GM21447 (cell line): ENCODE results near the gene SERPINH1.

Source experiments
- ATAC-seq: cut with Tn5 transposase; IDR thresholded peaks from one replicate; pipeline ENCODE4 v1.9.1; 2021; ENCODE audit not compliant: unreplicated experiment

The SERPINH1 gene

DNA sequence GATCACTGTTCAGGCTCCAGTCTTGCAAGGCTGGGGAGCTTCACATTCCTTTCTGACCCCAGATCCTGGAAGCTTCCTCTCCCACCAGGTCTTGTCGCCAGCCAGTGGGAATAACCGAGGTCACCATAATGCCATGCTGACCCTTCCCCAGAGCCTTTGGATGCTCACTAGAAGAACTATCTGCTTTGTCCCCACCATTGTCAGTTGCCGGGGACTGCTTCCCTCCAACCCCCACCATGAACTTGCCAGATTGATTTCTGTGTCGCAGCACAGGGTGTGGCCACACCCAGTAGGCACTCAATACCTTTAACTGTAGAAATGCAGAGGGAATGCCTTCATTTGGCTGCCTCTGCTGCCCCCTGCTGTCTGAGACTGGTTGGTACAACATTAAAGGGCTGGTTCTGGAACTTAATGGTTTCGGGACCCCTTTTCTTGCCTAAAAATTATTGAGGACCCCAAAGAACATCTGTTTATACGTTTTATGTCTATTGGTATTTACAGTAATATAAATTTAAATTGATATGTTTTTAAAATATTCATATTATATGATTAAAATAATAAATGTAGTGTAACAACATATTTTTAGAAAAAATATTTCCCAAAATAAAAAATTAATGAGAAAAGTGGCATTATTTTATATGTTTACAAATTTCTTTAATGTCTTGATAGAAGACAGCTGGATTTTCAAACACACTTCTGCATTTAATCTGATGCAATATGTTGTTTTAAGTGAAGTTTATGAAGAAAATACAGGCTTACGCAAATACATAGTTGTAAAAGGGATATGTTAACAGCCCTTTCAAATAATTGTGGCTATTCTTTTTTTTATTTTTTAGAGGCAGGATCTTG lies 29.6 kb upstream of the SERPINH1 start:
- ATAC-seq = no peak

DNA sequence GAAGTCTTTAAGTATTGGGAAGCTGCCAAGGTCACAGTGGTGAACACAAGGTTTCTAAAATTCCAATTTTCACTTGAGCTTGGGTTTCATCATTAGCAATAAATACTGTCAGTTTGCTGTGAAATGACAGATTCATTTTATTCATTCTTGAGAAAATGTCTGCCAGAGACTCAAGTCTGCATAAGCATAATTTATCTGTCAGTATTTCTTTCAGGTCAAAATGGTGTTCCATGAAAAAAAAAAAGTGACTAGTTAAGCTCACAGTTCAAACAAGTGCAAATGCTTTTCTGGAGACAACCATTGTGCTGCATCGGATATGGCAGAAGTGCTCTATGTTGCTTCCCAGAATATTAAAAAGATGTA lies 28.2 kb upstream of the SERPINH1 start:
- ATAC-seq = no peak

DNA sequence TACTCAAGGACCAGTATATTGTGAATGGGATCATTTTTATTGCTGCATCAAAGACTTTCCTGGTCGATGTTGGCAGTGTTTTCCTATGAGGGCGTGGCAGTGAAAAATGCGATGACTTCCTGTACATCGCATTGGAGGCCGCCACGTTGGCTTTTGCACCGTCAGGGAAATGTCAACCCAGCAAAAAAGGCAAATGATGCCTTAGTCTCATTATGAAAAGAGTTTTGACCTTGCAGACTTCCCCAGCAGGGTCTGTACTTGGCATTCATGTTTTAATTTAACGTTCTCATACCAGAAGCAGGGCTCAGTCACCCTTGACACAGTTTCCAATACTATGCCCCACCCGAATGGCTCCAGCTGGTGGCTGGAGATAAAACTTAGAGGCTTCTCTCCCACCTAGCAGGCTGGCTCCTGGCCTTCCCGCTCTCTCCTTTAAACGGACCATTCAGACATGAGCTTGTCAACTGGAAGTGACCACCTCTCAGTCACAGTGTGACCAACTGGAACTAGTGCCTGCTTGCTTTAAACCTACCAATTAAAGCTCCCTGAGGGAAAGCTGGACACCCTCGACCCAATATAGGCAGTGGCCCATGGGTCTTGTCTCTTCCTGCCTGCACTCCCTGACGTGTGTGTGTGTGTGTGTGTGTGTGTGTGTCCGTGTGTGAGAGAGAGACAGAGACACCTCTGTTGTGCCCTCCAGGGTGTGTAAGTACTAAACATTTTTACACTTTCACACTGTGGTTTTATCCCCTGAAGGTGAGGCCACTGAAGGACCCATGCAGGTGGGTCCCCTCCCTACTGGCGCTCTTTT lies 27.6 kb upstream of the SERPINH1 start:
- ATAC-seq = no peak

DNA sequence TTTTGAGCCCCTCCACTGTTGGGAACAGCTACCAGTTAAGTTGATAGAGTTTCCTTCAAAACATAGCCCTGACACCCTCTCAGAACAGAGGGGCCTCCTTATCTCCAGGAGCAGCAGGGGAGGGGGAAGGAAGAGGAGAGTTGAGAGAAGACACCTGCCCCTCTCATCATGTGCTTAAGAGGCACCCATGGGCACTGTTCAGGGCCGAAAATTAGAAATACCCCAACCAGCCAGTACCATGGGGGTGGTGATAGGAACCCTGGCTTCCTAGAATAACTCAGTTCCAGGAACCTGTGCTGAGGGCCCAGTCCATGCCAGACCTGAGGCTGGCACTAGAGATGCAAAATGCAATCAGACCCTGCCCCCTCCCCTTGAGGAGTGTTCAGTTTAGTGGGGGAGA lies 27.0 kb upstream of the SERPINH1 start:
- no peak for ATAC-seq

DNA sequence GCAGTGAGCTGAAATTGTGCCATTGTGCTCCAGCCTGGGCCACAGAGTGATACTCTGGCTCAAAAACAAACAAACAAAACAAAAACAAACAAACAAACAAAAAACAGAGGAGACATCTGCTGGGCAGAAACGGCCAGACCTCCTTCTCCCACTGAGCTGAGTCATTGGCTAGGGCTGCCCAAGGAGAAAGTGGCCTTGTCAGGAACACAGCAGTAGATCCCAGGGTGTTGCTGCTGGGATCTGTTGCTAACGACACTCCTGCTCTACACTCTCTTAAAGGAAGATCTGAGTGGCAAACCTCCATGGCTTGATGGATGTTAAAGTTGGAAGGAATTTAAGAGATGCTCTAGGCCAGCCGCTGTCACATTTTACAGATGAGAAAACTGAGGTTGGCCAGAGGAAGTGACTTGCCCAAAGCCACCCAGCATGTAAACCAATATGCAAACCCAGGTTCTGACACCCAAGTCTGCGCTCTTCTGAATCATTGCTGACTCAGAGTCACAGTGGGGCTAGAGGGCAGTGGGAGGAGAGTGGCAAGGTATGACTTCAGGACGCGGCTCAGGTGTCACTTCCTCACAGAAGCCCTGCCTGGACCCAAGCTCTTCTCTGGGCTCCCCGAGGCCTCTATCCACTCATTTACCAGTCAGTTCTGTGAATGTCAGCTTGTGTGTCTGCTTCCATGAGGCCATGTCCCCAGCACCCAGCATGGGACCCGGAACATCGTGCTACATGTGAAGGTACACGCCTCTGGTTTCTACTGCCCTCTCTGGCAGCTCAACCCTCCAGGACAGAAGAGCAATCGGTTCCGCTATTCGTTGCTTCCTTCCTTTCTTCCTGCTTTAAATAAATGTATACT lies 25.0 kb upstream of the SERPINH1 start:
- ATAC-seq = peak; percentile 93

DNA sequence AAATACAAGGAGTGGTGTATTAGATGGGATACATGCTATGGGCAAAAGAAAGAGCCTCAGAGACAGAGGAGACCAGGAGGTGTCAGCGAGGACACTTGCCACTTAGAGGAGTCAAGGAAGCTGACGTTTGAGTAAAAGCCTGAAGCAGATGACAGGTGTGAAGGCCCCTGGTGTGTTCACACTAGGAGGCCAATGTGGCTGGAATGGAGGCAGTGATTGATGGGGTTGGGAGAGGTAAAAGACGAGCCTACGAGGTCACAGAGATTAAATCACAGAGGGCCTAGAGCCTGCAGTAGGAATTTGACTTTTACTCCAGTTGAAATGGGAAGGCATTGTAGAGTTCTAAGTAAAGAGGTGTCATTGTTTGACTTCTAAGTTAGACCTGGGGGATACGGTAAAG lies 24.3 kb upstream of the SERPINH1 start:
- no peak for ATAC-seq

DNA sequence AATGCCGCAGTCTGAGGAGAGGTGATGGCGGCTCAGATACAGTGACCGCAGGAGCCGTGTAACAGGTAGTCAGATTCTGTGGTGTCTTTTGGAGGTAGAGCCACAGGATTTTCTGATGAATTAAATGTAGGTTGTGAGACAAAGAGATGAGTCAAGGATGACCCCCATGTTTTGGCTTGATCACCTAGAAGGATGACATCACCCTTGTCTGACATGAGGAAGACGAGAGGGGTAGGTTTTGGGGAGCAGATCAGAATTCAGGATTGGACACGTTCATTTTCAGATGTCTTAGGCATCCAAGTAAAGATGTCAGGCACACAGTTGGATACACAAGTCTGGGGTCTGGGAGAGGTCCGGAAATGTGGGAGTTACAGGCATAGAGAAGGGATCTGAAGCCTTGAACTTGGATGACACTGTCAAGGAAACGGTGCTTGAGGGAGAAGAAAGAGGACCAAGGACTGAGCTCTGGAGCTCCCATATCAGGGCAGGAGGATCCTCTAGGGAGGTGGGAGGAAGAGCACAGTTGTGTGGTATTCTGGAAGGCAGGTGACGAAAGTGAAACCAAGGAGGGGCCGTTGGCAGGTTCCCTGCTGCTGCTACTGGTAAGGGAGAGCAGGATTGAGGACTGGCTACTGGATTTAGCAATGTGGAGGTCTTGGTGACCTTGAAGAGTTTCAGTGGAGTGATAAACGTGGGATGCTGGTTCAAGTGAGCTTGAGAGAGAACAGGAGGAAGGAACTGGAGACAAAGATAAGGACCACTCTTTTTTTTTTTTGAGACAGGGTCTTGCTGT lies 23.7 kb upstream of the SERPINH1 start:
- no peak for ATAC-seq

DNA sequence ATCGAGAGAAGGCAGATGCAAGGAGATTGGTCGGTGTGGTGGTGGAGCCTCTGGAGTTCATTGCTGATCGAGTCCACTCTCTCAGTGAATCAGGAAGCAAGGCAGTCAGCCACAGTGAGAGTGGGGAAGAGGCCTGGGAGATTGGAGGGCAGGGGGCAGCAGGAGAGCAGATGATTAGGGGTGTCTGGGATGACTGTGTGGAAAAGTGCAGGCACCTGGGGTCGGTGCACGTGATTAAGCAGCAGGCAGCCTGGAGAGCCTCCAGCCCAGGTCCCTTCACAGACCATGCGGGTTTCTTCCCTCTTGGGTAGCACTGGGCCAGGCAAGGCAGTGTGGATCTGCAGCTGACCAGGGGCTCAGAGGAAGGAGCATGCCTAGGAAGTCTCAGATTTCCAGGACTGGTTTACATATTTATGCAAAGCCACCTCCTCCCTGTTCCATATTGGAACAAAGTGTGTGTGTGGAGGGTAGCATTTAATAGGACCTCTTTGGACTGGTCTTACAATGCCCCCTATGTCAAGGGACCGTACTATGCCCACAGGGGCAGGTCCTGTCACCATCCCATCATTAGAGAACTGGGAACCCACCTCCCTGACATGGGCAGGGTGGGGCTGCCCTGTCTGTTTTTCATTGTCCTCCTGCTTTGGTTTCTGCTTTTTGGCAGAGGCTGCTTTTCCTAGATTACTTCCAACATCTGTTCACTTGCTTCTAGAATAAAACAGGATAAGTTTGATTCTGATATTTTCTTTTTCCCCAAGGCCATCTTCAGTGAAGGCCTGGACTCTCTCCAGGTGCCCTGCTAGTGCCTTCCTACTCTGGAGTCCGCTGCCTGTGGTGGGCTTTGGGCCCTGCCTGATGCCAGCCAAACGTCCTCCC lies 22.4 kb upstream of the SERPINH1 start:
- no peak for ATAC-seq

DNA sequence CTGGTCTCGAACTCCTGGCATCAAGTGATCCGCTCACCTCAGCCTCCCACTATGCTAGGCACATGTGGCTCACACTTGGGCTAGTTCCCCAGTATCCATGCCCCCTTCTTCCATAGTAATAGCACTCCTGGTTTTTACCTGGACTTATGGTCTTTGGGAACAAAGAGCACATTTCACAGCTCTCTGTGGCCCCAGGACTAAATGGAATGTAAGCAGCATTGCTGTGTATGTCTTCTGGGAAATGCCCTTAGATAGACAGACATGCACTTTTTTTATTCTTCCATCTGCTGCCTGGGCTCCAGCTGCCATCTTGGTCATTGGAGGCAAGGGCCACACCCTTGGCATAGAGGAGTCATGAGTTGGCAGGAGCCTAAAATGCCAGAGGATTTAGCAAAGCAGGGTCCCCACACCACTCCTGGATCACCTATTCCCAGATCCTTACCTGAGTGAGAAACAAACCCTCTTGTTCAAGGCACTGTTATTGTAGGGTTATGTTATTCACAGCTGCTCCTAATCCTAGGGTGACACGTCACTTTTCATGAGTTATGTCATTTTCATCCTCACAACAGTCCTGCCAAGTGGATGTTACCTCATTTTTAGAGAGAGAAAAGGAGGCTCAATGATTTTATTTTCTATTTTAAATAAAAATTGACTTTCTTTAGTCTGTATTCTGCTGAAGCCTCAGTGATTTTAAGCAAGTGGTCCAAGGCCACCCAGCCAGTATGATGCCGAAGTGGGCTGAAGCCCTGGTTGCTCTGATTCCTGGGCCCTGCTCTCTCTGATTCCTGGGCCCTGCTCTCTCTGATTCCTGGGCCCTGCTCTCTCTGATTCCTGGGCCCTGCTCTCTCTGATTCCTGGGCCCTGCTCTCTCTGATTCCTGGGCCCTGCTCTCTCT lies 20.6 kb upstream of the SERPINH1 start:
- no peak for ATAC-seq

DNA sequence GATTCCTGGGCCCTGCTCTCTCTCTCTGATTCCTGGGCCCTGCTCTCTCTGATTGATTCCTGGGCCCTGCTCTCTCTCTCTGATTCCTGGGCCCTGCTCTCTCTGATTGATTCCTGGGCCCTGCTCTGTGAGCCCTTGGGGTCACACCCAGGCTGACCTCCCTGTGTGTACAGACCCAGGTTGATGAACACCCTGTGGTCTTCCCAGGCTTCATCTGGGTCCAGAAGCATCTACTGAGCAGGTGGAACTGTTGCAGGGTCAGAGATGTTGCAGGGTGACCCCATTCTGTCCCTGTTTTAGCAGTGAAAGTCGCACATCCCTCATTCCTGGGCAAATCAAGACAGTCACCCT lies 20.0 kb upstream of the SERPINH1 start:
- no peak for ATAC-seq

DNA sequence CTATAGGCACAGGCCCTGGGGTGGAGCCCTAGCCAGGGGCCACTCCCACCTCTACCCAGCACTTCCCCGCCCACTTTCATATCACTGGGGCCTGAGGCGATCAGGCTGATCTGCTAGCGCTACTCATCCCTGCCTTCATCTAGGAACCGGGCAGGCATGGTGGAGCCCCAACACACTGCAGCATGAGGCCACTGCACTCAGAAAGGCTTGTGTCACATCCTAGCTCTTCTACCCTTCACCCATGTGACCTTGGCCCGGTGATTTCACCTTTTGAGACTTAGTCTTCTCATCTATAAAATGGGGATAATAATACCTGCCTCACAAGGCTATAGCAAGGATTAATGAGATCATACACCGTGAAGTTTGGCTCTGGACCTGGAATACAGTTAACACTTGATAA lies 18.2 kb upstream of the SERPINH1 start:
- ATAC-seq = no peak

DNA sequence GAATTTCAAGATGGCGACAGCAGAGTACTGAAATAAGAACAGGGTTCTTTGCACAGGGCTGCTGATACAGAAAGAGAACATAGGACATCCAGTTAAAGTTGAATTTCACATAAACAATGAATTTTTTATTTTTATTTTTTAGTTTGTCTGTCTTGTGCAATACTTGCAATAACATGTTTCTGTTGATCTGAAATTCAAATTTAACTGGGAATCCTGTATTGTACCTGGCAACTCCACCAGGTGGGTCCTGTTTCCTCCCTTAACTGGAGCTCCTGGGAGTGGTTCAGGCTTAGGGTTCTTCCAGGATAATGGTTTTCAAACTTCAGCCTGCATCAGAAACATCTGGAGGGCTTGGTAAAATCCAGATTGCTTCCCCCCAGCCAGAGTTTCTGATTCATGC lies 14.9 kb upstream of the SERPINH1 start:
- no peak for ATAC-seq

DNA sequence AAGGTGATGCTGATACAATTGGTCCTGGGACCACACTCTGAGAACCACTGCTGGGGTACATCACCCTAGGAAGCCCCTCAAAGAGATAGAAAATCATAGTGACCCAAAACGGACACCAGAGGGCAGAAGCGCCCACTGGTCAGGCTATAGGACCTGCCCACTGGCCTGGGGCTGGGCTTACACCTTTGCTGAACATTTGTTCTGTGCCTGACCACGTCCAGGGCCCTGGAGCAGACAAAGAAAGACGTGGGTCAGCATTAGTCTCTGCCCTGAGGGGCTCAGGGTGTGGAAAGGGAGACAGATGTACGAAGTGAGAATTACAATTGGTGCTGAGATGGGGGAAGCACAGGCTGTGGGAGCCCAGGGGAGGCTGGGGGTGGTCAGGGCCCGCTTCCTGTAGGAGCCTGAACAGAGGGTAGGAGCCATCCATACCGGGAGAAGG lies 14.4 kb upstream of the SERPINH1 start:
- ATAC-seq = no peak

DNA sequence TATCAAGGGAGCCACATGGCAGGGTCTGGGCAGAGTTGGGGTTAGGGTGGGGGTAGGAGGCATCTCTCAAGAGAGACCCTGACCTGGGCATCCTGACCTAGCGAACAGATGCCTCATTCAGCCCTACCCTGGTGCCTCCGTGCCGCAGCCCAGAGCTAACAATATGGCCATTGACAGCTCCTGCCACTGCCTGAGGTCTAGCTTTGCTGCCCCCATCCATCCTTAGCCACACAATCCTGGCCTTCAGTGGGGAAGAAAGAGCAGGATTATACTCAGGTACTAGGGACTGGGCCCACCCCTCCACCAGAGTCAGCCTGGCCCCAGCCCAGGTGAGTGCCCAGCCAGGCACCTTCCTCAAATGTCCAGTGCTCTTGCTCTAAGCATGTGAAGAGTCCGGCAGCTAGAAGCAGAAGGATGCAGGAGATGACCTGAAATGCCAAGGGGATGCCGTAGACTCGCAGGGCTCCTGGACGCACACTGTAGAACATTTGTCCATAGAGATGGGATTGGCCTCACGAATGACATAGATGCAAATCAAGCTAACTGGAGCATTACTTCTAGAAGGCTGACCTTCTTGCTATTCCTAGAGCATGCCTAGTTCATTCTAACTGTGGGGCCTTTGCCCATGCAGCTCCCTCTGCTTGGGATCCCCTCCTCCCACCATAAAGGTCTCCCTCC lies 13.3 kb upstream of the SERPINH1 start:
- ATAC-seq = no peak

DNA sequence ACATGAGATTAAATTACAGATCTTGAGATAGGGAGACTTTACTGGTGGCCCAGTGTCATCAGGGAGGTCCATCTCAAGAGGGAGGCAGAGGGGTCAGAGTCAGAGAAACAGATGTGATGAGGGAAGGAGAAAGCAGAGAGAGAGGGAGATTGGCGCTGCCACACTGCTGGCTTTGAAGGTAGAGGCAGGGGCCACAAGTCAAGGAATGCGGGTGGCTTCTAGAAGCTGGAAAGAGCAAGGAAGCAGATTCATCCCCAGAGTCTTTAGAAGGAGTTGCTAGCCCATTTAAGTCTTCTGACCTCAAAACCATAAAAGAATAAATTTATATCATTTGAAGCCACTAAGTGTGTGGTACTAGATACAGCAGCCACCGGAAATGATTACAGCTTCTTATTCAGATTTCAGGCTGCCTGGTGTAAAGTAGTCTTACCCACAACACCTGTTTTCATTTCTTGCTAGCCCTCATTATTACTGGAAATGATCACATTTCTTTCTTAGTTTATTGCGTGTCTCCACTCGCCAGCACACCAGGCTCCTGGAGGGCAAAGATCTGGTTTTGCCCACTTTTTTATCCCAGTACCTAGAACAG lies 12.6 kb upstream of the SERPINH1 start:
- ATAC-seq = no peak

DNA sequence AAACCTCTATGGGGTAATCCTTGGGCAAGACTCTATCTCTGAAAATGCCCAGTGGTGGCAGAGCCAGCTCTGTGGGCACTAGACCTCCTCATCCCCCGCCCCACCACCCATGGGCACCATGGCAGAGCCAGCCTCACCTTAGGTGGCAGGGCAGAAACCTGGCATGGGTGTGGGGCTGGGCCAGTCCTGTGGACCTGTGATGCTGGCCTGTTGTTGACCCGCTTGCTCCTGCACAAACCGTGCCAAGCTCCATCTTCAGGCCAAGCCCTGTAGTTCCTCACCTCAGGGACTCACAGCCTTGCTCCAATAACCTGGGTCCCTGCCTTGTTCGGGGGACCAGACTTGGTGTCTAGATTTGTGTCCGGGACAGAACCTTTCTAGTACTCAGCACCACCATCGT lies 8.9 kb upstream of the SERPINH1 start:
- ATAC-seq = no peak

DNA sequence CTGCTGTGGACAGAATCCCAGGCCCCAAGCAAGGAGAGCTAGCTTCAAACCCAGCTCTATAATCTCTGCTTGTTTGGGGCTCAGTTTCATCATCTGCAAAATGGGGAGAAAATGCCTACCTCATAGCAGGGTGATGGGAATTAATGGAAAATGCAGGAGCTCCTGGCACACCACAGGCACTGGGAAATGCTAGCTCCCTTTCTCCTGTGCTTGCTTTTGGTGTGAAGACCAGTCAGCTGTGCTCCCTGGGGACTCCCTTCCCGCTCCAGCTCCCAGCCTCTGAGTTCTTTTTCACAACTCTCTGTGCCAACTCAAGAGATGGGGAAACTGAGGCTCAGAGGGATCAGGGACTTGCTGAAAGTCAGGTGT lies 8.2 kb upstream of the SERPINH1 start:
- ATAC-seq = no peak
